GM19324 (cell line): ENCODE data around the gene HM13.
"Not testable (repeated sequence)": the region's sequence is repeated elsewhere in the genome, so short reads cannot be mapped to it uniquely, and the experiment has no call there.

Source experiments
- ATAC-seq: cut with Tn5 transposase; IDR thresholded peaks from one replicate; pipeline ENCODE4 v1.9.1; 2021; ENCODE audit warnings: mild to moderate bottlenecking, moderate library complexity; ENCODE audit not compliant: unreplicated experiment, low FRiP score

The HM13 gene

GRCh38 chr20:31542201-31542842 lies 28.1 kb downstream of the HM13 start:
- no peak for ATAC-seq

GRCh38 chr20:31542963-31543362 lies 28.7 kb downstream of the HM13 start:
- ATAC-seq, result no peak

DNA sequence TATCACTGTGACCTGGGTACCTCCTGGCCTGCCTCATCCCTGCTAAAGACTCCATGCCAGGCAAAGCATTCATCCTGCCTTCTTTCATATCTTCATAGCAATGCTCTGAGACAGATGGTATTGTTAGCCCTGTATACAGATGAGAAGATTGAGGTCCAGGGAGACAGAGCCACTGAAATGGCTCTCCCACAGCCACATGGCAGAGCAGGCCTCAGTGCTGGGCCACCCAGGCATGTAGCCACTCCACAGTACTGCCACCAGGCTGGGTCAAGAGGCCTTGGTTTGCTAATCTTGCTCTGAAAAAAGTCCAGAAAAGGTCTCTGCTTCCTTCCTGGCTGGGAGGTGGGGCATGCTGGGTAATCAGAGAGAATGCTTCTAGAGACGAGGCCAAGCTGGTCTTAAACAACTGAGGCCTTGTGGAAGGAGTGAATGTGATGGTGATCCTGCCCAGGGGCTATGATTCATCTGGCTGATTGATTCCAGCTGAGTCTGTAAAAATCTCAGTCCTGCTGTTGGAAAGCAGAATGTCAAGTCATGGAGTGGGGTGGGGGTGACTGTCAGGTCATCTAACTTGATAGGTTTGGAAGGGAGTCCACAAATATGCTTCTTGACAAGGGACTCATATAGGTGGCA lies 29.8 kb downstream of the HM13 start:
- no peak for ATAC-seq

DNA sequence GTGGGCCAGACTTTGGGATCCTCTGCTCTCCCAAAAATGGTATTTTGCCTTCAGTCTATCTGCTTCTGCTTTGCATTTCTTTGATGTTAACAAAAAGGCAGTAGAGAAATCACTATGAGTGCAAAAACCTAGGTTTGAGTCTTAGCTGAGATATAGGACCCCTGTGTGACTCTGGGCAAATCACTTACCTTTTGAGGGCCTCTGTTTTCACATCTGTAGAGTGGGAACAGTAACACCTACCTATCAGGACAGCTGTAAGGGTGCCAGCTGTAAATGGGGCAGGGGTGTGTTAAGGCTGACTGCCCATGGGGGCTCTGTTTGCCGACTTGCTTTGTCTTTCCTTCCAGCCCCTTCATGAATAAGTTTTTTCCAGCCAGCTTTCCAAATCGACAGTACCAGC lies 30.4 kb downstream of the HM13 start:
- ATAC-seq, result no peak

GRCh38 chr20:31545621-31546040 lies 31.4 kb downstream of the HM13 start:
- not testable (repeated sequence) for ATAC-seq

- ATAC-seq, result peak; percentile 55
These were observed 32.9 kb downstream of the HM13 start for GRCh38 chr20:31547017-31547675.

DNA sequence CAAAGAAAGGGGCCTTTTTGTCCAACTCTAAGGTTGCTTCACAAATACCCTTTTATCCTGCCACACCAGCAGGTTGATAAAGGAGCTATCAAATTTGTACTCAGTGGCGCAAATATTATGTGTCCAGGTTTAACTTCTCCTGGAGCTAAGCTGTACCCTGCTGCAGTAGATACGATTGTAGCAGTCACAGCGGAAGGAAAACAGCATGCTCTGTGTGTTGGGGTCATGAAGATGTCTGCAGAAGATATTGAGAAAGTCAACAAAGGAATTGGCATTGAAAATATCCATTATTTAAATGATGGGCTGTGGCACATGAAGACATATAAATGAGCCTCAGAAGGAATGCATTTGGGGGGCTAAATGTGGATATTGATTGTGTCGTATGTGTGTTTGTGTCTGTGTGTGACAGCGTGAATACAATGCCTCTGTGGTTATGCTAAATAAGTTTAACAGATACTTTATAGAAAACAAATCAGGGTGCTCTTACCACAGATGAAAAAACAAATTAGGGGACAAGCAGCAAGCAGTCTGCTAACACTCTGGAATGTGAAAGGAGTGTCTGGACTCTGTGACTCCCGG lies 33.6 kb downstream of the HM13 start:
- no peak for ATAC-seq

DNA sequence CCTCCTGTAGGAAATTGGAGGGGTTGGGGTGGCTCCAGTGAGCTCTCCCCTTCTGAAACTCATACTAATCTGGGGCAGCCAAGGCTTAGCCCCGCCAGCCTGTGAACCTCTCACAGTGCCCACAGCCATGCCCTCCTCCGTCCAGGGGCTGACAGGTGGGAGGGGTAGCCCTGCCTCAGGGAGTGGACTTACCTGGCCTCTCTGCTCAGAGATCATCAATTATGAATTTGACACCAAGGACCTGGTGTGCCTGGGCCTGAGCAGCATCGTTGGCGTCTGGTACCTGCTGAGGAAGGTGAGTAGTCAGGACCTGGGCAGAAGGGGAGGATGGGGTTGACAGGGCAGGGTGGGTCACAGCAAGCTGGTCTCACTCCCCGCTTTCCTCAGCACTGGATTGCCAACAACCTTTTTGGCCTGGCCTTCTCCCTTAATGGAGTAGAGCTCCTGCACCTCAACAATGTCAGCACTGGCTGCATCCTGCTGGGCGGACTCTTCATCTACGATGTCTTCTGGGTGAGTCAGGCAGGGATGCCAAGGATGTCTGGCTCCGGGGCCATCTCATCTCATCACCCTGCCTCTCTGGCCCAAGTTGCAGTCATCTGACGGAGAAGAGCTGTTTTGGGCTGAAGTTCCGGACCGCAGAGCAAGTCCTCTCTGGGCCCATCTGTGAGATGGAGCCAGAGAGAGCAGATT lies 34.7 kb downstream of the HM13 start:
- ATAC-seq, result no peak

DNA sequence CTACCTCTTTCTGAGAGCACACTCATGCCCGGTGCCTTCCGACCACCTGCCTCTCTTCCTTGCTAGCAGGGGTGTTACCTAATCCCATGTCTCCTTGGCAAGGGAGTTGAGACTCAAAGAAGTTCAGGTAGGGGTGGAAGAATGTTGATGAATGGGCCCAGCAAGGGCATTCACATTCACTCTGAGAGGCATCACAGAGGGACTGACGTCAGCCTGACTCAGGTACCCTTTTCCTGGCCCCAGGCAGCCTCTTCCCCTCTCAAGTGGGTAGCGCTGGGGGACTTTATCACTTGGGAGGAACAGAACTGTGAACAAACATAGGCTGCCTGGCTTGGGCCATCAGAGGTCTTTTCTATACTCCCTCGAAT lies 35.3 kb downstream of the HM13 start:
- no peak for ATAC-seq

GRCh38 chr20:31550099-31550498 lies 35.9 kb downstream of the HM13 start:
- ATAC-seq, result no peak

- no peak for ATAC-seq
These were observed 37.2 kb downstream of the HM13 start for GRCh38 chr20:31551163-31552081.

DNA sequence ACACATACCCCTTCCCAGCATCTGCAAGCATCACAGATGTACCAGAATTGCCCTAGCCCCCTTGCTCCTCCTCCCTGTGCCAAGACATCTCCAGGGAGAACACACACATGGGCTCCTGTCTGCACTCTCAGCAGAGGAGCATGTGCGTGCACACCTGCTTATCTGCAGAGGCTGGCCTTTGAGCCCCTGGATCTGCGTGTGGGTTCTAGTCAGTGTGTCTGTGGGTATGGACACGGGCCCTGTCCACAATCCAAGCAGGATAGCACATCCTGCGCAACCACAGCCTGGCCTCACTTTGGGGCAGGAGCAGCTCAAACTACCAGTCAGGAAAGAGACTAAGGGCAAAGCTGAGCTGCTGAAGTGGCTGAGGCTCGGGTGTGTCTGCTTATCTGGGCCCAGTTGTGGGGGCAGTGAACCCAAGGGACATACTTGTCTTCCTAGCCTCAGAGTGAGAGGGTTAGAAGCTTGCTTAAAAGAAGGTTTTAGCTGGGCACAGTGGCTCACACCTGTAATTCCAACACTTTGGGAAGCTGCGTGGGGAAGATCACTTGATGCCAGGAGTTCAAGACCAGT lies 41.0 kb downstream of the HM13 start:
- ATAC-seq, result no peak

DNA sequence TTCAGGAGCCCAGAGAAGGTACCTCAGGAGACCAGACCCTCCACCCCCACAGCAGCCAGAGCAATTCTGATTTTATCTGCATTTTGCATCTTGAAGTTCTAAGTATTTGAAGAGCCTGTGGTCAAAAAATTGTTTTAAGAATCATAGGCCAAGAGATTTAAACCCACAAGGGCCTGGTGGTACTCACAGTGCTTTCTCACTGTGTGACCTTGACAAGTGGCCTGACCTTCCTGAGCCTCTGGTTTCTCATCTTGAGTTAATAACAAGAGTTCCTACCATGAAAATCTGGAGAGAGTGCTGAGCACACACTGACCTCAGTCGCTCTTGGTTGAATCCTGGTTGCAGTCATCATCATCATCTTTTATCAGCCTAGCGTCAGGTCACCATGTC lies 45.5 kb downstream of the HM13 start:
- ATAC-seq, result no peak

DNA sequence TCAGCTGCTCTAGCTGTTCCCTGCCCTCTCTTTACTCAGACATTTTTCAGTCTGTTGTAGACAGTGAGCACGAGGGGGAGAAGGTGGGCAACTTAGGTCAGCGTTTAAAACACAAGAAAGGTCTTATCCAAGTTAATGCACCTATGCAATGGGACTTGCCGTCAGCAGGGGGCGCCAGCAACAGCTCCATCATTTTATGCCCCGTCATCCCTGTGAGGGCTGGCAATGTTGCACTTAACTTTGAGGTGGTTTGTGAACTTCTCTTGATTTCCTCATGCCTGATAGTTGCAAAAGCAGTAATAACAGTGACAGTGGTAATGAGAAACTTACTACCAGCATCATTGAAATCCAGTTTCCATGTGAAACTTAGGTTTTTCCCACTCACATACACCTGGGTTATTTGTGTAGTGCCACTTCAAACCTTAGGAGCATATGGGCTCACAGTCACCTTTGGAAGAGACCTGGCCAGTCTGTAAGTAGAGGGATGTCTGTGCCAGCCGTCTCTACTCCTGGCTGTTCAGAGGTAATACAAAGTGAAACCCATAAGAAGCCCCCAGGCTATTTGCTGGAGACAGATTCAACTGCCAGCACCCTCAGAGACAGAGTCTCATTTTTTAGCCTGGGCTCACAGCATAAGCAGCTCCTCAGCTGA lies 46.0 kb downstream of the HM13 start:
- ATAC-seq, result no peak

- ATAC-seq, result no peak
These were observed 46.7 kb downstream of the HM13 start for GRCh38 chr20:31560746-31561598.

GRCh38 chr20:31562241-31562640 lies 48.0 kb downstream of the HM13 start:
- ATAC-seq, result no peak

DNA sequence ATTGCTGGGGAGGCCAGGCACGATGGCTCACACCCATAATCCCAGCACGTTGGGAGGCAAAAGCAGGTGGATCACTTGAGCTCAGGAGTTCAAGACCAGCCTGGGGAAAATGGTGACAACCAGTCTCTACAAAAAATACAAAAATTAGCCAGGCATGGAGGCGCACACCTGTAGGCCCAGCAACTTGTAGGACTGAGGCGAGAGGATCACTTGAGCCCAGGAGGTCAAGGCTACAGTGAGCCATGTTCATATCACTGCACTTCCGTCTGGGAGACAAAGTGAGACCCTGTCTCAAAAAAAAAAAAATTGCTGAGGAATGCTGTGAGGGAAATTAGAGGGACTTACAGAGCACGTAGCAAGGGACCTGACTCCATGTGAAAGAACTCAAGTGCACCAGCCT lies 50.0 kb downstream of the HM13 start:
- ATAC-seq, result no peak

DNA sequence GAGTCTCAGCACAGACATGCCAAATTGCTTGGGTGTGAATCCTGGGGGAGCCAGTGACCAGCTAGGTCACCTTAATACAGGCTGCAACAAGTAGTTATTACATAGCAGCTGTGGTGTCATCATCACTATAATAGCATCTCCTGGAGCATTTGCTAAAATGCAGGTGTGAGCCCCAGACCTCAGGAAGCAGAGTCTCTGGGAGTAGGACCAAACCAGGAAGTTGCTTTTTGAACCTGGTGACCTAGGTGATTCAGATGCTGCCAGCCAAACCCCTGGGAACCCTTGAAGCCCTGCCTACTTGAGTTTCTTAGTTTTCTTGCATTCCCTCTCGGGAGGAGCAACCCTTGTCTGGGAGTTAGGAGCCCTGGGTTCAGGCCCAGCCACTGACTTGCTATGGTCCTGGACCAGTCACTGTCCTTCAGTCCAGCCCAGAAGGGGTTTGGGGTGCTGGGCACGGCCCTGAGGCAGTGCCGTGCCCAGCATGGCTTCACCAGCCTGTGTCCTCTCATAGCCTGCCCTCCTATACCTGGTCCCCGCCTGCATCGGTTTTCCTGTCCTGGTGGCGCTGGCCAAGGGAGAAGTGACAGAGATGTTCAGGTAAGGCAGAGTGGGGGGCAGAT lies 51.6 kb downstream of the HM13 start:
- ATAC-seq, result no peak
